ENCODE data around the gene SSR1.

Gene SSR1

GRCh38 chr6:7247828-7248227 lies 65.2 kb downstream of the SSR1 start:
- Histone ChIP-seq H3K4me3 (ENCODE audit: insufficient read depth, low read length, poor library complexity, severe bottlenecking) (no peak overlapping the region), H3K36me3 (ENCODE audit: low read length) (no peaks in the 10 kb centered on the region), H3K9me2 (replicated peaks; ENCODE audit: insufficient read depth, low read length) (no peaks in the 10 kb centered on the region), H4K20me1 (ENCODE audit: low read depth, low read length) (no peaks in the 10 kb centered on the region), H3K9ac (ENCODE audit: low read length) (no peak overlapping the region), H3F3A (ENCODE audit: insufficient read depth) (no peaks in the 10 kb centered on the region), H3K79me2 (ENCODE audit: insufficient read depth, low read length) (no peaks in the 10 kb centered on the region), H3K27ac (ENCODE audit: low read depth, low read length) (no peak overlapping the region), H2AFZ (ENCODE audit: low read depth, low read length, severe bottlenecking) (no peak overlapping the region), H3K27me3 (ENCODE audit: low read length) (no peaks in the 10 kb centered on the region), H3K9me3 (ENCODE audit: insufficient read depth, low read length) (no peaks in the 10 kb centered on the region), H3K4me2 (ENCODE audit: low read depth, low read length, poor library complexity, severe bottlenecking) (no peak overlapping the region)
- TF ChIP-seq CTCF (IDR thresholded peaks at IDR 0.05; ENCODE audit: insufficient read depth, low read length, poor library complexity, severe bottlenecking) (no peak), EZH2phosphoT487 (conservative IDR thresholded peaks at IDR 0.05; ENCODE audit: low read length) (no peak)

GRCh38 chr6:7247179-7247456 lies 65.9 kb downstream of the SSR1 start:
- no peaks in the 10 kb centered on the region for H3K27me3 ChIP-seq (ENCODE audit: low read length)
- no peaks in the 10 kb centered on the region for H3K36me3 ChIP-seq (ENCODE audit: low read length)
- no peaks in the 10 kb centered on the region for H3K9me3 ChIP-seq (ENCODE audit: insufficient read depth, low read length)
- H3K9me2 ChIP-seq (replicated peaks; ENCODE audit: insufficient read depth, low read length), result no peaks in the 10 kb centered on the region
- H3K79me2 ChIP-seq (ENCODE audit: insufficient read depth, low read length), result no peaks in the 10 kb centered on the region
- H3F3A ChIP-seq (ENCODE audit: insufficient read depth), result no peaks in the 10 kb centered on the region
- H3K27ac ChIP-seq (ENCODE audit: low read depth, low read length), result no peak overlapping the region
- no peak overlapping the region for H2AFZ ChIP-seq (ENCODE audit: low read depth, low read length, severe bottlenecking)
- TF ChIP-seq CTCF (IDR thresholded peaks at IDR 0.05; ENCODE audit: insufficient read depth, low read length, poor library complexity, severe bottlenecking), result no peak
- TF ChIP-seq EZH2phosphoT487 (conservative IDR thresholded peaks at IDR 0.05; ENCODE audit: low read length), result no peak
- H4K20me1 ChIP-seq (ENCODE audit: low read depth, low read length), result no peaks in the 10 kb centered on the region
- no peak overlapping the region for H3K4me3 ChIP-seq (ENCODE audit: insufficient read depth, low read length, poor library complexity, severe bottlenecking)
- H3K9ac ChIP-seq (ENCODE audit: low read length), result no peak overlapping the region
- no peak overlapping the region for H3K4me2 ChIP-seq (ENCODE audit: low read depth, low read length, poor library complexity, severe bottlenecking)

GRCh38 chr6:7246401-7247178 lies 66.4 kb downstream of the SSR1 start:
- Histone ChIP-seq H2AFZ (ENCODE audit: low read depth, low read length, severe bottlenecking) (no peak overlapping the region), H3K79me2 (ENCODE audit: insufficient read depth, low read length) (no peaks in the 10 kb centered on the region), H3K27ac (ENCODE audit: low read depth, low read length) (no peak overlapping the region), H3K27me3 (ENCODE audit: low read length) (no peaks in the 10 kb centered on the region), H3K9me3 (ENCODE audit: insufficient read depth, low read length) (no peaks in the 10 kb centered on the region), H4K20me1 (ENCODE audit: low read depth, low read length) (no peaks in the 10 kb centered on the region), H3F3A (ENCODE audit: insufficient read depth) (no peaks in the 10 kb centered on the region), H3K36me3 (ENCODE audit: low read length) (no peaks in the 10 kb centered on the region), H3K9me2 (replicated peaks; ENCODE audit: insufficient read depth, low read length) (no peaks in the 10 kb centered on the region), H3K4me3 (ENCODE audit: insufficient read depth, low read length, poor library complexity, severe bottlenecking) (no peak overlapping the region), H3K4me2 (ENCODE audit: low read depth, low read length, poor library complexity, severe bottlenecking) (no peak overlapping the region), H3K9ac (ENCODE audit: low read length) (no peak overlapping the region)
- TF ChIP-seq EZH2phosphoT487 (conservative IDR thresholded peaks at IDR 0.05; ENCODE audit: low read length), result no peak
- TF ChIP-seq CTCF (IDR thresholded peaks at IDR 0.05; ENCODE audit: insufficient read depth, low read length, poor library complexity, severe bottlenecking), result no peak

All from SU-DHL-6 (cell line).